Tibial nerve (tissue), 3 donors: ENCODE data around the gene CCDC88A.

ENCODE experiments used
- POLR2A ChIP-seq, 2 donors: fragments of 450-650 bp; IDR thresholded peaks; one replicate each; pipeline ENCODE4 v1.6.1; 2017; ENCODE audit warnings: antibody characterized with exemption in 2 of 2, mild to moderate bottlenecking in 2 of 2, moderate library complexity in 2 of 2
- TF ChIP-seq, protein P1 (sequence below), 5 experiments: fragments of 200-600 bp in 3 of 5; fragments of 450-650 bp in 2 of 5; sonication (generic) in 3 of 5; IDR thresholded peaks; one replicate each; pipeline ENCODE4 v1.5.1; 2016 to 2019; ENCODE audit warnings: antibody characterized with exemption in 5 of 5, mild to moderate bottlenecking in 3 of 5, moderate library complexity in 2 of 5

DNA sequence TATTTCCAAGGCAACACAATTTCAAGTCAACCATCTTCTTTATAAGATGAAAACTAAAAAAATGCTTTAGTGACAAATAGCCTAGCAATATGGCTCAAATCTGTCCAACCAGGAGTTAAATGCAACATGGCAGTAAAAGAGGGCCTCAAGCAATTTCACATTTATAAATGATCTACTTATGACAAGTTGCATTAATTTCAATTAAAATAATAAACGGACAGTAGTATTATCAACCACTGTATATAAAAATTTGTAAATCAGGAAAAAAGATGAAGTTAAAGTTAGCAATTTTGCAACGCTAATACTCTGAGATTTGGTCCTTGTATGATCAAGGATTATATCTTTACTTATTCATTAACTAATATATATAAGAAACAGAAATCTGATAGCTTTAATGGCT is 19.3 kb downstream of the CCDC88A start:
- TF ChIP-seq, protein P1, sequence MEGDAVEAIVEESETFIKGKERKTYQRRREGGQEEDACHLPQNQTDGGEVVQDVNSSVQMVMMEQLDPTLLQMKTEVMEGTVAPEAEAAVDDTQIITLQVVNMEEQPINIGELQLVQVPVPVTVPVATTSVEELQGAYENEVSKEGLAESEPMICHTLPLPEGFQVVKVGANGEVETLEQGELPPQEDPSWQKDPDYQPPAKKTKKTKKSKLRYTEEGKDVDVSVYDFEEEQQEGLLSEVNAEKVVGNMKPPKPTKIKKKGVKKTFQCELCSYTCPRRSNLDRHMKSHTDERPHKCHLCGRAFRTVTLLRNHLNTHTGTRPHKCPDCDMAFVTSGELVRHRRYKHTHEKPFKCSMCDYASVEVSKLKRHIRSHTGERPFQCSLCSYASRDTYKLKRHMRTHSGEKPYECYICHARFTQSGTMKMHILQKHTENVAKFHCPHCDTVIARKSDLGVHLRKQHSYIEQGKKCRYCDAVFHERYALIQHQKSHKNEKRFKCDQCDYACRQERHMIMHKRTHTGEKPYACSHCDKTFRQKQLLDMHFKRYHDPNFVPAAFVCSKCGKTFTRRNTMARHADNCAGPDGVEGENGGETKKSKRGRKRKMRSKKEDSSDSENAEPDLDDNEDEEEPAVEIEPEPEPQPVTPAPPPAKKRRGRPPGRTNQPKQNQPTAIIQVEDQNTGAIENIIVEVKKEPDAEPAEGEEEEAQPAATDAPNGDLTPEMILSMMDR (IDR thresholded peaks at IDR 0.05), result no peak
- TF ChIP-seq POLR2A (IDR thresholded peaks at IDR 0.05), result no peak
